Neural cell (in vitro differentiated cells): ENCODE data around the gene LCOR. TPM values are rescaled to one million over a fixed set of nuclear protein-coding genes. Genes with fewer than 3 reads are reported as not detected.

Experiments used
- H2AFZ ChIP-seq: fragments of 200-600, 300-800 bp; sonication (generic), shearing (Covaris generic); 2 replicates; pipeline ENCODE4 v1.6.0; 2014; ENCODE audit warnings: low read depth, mild to moderate bottlenecking, antibody characterized with exemption, low read length, moderate library complexity
- H3F3A ChIP-seq: fragments of 200-600 bp; shearing (Covaris generic); 2 replicates; pipeline ENCODE4 v1.6.1; 2016; ENCODE audit warnings: mild to moderate bottlenecking, moderate library complexity, mixed read lengths, antibody characterized with exemption, low read length; ENCODE audit not compliant: insufficient read depth, poor library complexity, severe bottlenecking
- H3K27ac ChIP-seq: fragments of 200-600, 300-800 bp; sonication (generic), shearing (Covaris generic); 2 replicates; pipeline ENCODE4 v1.5.1; 2014; ENCODE audit warnings: mild to moderate bottlenecking, low read length, moderate library complexity
- H3K27me3 ChIP-seq: fragments of 300-800, 200-600 bp; sonication (generic), shearing (Covaris generic); 2 replicates; pipeline ENCODE4 v1.6.0; 2014; ENCODE audit warnings: mild to moderate bottlenecking, low read depth, low read length, moderate library complexity; ENCODE audit not compliant: insufficient read depth
- H3K36me3 ChIP-seq: fragments of 300-800, 200-600 bp; sonication (generic), shearing (Covaris generic); 2 replicates; pipeline ENCODE4 v1.5.1; 2014; ENCODE audit warnings: mild to moderate bottlenecking, antibody characterized with exemption, low read length, moderate library complexity; ENCODE audit not compliant: insufficient read depth
- H3K4me2 ChIP-seq: fragments of 300-800, 200-600 bp; sonication (generic), shearing (Covaris generic); 2 replicates; pipeline ENCODE4 v1.6.0; 2014; ENCODE audit warnings: mild to moderate bottlenecking, low read length
- H3K4me3 ChIP-seq: fragments of 300-800, 200-600 bp; sonication (generic), shearing (Covaris generic); 2 replicates; pipeline ENCODE4 v1.5.1; 2014; ENCODE audit warnings: mild to moderate bottlenecking, low read length, moderate library complexity
- H3K79me2 ChIP-seq: fragments of 200-600 bp; shearing (Covaris generic); replicated peaks from 2 replicates; pipeline ENCODE4 v1.6.0; 2014; ENCODE audit warnings: mild to moderate bottlenecking, low read length, moderate library complexity; ENCODE audit not compliant: insufficient read depth
- H3K9ac ChIP-seq: fragments of 300-800, 200-600 bp; sonication (generic), shearing (Covaris generic); 2 replicates; pipeline ENCODE4 v1.6.1; 2016; ENCODE audit warnings: mild to moderate bottlenecking, low read length, mixed read lengths
- H3K9me2 ChIP-seq: fragments of 200-600 bp; shearing (Covaris generic); 2 replicates; pipeline ENCODE4 v1.6.1; 2016; ENCODE audit warnings: mild to moderate bottlenecking, low read length, mixed read lengths; ENCODE audit not compliant: insufficient read depth
- H3K9me3 ChIP-seq: fragments of 200-600, 300-800 bp; sonication (generic), shearing (Covaris generic); 2 replicates; pipeline ENCODE4 v1.6.1; 2016; ENCODE audit warnings: mild to moderate bottlenecking, mixed run types, low read length, moderate library complexity, mixed read lengths
- H4K20me1 ChIP-seq: fragments of 200-600 bp; shearing (Covaris generic); 2 replicates; pipeline ENCODE4 v1.6.1; 2016; ENCODE audit warnings: mild to moderate bottlenecking, mixed run types; ENCODE audit not compliant: insufficient read depth
- EP300 ChIP-seq: fragments of 450-650 bp; conservative IDR thresholded peaks from 2 replicates; pipeline ENCODE4 v1.6.1; 2014; ENCODE audit warnings: antibody characterized with exemption, mild to moderate bottlenecking, moderate library complexity; ENCODE audit not compliant: poor library complexity, severe bottlenecking
- EZH2 ChIP-seq: fragments of 200-600, 300-800 bp; shearing (Covaris generic), sonication (generic); IDR thresholded peaks from 2 replicates; pipeline ENCODE4 v1.6.1; 2014; ENCODE audit warnings: antibody characterized with exemption, low read length, borderline replicate concordance, mild to moderate bottlenecking; ENCODE audit not compliant: insufficient read depth, poor library complexity, severe bottlenecking
- MXI1 ChIP-seq: fragments of 450-650 bp; conservative IDR thresholded peaks from 2 replicates; pipeline ENCODE4 v1.6.1; 2014; ENCODE audit warnings: antibody characterized with exemption, mild to moderate bottlenecking; ENCODE audit not compliant: poor library complexity, severe bottlenecking
- POLR2AphosphoS5 ChIP-seq: IDR thresholded peaks from 2 replicates; pipeline ENCODE4 v1.6.1; 2012
- RAD21 ChIP-seq: fragments of 450-650 bp; conservative IDR thresholded peaks from 2 replicates; pipeline ENCODE4 v1.6.1; 2014; ENCODE audit warnings: antibody characterized with exemption, mild to moderate bottlenecking, moderate library complexity
- SMC3 ChIP-seq: fragments of 450-650 bp; conservative IDR thresholded peaks from 2 replicates; pipeline ENCODE4 v1.6.1; 2014; ENCODE audit warnings: antibody characterized with exemption, mild to moderate bottlenecking, moderate library complexity; ENCODE audit not compliant: poor library complexity
- TAF1 ChIP-seq: IDR thresholded peaks from 2 replicates; pipeline ENCODE4 v1.6.1; 2012; ENCODE audit warnings: low read depth
- polyA plus RNA-seq: library from polyadenylated mRNA; depleted of rRNA; stranded (reverse); fragments of >200 nt; gene quantifications from 2 replicates; pipeline ENCODE4 v1.2.3, GENCODE V29; 2014
- TF ChIP-seq, protein P1 (sequence below): fragments of 450-650 bp; IDR thresholded peaks from 2 replicates; pipeline ENCODE4 v1.5.1; 2014; ENCODE audit warnings: antibody characterized with exemption, mild to moderate bottlenecking, moderate library complexity; ENCODE audit not compliant: poor library complexity, severe bottlenecking
- TF ChIP-seq, protein P2 (sequence below): IDR thresholded peaks from 2 replicates; pipeline ENCODE4 v1.6.1; 2012; ENCODE audit warnings: borderline replicate concordance

LCOR gene
- polyA plus RNA-seq, 1 donor from 2014 or later: 61.1 TPM

DNA sequence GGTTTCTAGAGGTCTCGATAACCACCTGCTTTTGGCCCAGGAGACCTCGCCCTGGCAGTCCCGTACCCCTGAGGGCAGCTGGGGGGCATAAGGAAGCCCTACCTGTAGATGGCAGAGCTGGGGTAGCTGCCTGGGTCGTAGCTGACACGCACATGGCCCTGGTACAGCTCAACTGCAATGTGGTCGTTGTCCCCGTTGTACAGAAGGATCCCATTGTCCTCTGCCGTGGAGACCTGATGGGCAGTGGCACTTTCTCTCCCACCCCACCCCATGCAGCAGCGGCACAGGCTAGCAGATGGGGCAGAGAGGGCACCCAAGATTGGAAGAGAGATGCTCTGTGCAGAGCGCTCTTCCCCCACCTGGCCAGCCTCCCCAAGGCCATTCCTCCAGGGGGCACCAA is 172.5 kb downstream of the LCOR start:
- Histone ChIP-seq H3F3A (no peaks in the 10 kb centered on the region), H3K9me3 (no peaks in the 10 kb centered on the region), H3K27me3 (no peaks in the 10 kb centered on the region), H3K4me3 (no peak overlapping the region), H3K36me3 (no peaks in the 10 kb centered on the region), H2AFZ (no peak overlapping the region), H3K4me2 (no peak overlapping the region), H3K79me2 (no peaks in the 10 kb centered on the region), H3K9ac (no peak overlapping the region), H3K9me2 (no peaks in the 10 kb centered on the region), H4K20me1 (no peaks in the 10 kb centered on the region), H3K27ac (no peak overlapping the region)
- TF ChIP-seq EP300: no peak
- no peak for TF ChIP-seq POLR2AphosphoS5
- TF ChIP-seq TAF1: no peak
- TF ChIP-seq SMC3: no peak
- TF ChIP-seq, protein P1, sequence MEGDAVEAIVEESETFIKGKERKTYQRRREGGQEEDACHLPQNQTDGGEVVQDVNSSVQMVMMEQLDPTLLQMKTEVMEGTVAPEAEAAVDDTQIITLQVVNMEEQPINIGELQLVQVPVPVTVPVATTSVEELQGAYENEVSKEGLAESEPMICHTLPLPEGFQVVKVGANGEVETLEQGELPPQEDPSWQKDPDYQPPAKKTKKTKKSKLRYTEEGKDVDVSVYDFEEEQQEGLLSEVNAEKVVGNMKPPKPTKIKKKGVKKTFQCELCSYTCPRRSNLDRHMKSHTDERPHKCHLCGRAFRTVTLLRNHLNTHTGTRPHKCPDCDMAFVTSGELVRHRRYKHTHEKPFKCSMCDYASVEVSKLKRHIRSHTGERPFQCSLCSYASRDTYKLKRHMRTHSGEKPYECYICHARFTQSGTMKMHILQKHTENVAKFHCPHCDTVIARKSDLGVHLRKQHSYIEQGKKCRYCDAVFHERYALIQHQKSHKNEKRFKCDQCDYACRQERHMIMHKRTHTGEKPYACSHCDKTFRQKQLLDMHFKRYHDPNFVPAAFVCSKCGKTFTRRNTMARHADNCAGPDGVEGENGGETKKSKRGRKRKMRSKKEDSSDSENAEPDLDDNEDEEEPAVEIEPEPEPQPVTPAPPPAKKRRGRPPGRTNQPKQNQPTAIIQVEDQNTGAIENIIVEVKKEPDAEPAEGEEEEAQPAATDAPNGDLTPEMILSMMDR: no peak

DNA sequence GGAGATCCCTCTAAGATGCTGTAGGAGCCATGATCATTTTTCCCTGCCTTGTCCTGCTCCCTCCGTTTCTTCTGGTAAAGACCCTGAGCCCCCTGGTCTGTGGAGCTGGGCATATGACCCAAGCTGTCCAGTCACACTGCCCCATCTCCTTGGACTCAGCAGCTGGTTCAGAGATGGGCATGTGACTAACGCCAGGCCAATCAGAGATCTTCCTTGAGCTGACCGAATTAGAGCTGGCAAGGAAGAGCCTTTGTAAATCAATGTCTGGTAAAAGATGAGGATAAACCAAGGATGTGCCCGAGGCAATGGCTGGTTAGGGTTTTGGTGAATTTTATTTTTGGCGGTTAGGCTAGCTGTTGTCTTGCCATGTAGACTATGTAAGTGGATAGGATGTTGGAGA is 173.3 kb downstream of the LCOR start:
- Histone ChIP-seq H3K79me2 (no peaks in the 10 kb centered on the region), H3K4me3 (no peak overlapping the region), H4K20me1 (no peaks in the 10 kb centered on the region), H3K9ac (no peak overlapping the region), H3K27me3 (no peaks in the 10 kb centered on the region), H3K9me3 (no peaks in the 10 kb centered on the region), H2AFZ (no peak overlapping the region), H3K36me3 (no peaks in the 10 kb centered on the region), H3K9me2 (no peaks in the 10 kb centered on the region), H3K27ac (no peak overlapping the region), H3K4me2 (no peak overlapping the region), H3F3A (no peaks in the 10 kb centered on the region)
- no peak for TF ChIP-seq RAD21
- no peak for TF ChIP-seq EP300
- TF ChIP-seq POLR2AphosphoS5: no peak
- TF ChIP-seq, protein P1: no peak

DNA sequence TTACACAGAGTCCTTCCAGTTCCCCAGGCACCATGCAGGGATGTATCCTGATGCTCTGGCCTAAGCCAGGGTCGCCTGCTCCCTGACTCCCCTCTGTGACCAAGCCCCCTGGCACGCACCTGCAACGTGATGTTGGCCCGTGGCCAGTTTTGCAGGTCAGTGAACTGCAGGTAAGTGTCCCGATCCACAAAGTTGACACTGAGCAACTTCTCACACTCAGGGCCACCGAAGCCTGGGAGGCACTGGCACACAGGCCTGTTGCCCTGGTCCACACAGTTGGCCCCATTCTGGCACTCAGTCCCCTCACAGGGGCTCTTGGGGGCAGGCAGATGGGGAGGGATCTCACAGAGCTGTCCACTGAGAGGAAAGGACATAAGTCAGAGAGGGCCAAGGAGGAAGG is 174.3 kb downstream of the LCOR start:
- Histone ChIP-seq H3K9me3 (no peaks in the 10 kb centered on the region), H3F3A (no peaks in the 10 kb centered on the region), H3K9me2 (no peaks in the 10 kb centered on the region), H3K27ac (no peak overlapping the region), H2AFZ (no peak overlapping the region), H3K9ac (no peak overlapping the region), H3K36me3 (no peaks in the 10 kb centered on the region), H4K20me1 (no peaks in the 10 kb centered on the region), H3K27me3 (no peaks in the 10 kb centered on the region), H3K4me2 (no peak overlapping the region), H3K4me3 (no peak overlapping the region), H3K79me2 (no peaks in the 10 kb centered on the region)
- TF ChIP-seq, protein P1: no peak
- TF ChIP-seq EP300 (no peak), MXI1 (no peak), EZH2 (no peak), RAD21 (no peak), POLR2AphosphoS5 (no peak), TAF1 (no peak), SMC3 (no peak)
- TF ChIP-seq, protein P2, sequence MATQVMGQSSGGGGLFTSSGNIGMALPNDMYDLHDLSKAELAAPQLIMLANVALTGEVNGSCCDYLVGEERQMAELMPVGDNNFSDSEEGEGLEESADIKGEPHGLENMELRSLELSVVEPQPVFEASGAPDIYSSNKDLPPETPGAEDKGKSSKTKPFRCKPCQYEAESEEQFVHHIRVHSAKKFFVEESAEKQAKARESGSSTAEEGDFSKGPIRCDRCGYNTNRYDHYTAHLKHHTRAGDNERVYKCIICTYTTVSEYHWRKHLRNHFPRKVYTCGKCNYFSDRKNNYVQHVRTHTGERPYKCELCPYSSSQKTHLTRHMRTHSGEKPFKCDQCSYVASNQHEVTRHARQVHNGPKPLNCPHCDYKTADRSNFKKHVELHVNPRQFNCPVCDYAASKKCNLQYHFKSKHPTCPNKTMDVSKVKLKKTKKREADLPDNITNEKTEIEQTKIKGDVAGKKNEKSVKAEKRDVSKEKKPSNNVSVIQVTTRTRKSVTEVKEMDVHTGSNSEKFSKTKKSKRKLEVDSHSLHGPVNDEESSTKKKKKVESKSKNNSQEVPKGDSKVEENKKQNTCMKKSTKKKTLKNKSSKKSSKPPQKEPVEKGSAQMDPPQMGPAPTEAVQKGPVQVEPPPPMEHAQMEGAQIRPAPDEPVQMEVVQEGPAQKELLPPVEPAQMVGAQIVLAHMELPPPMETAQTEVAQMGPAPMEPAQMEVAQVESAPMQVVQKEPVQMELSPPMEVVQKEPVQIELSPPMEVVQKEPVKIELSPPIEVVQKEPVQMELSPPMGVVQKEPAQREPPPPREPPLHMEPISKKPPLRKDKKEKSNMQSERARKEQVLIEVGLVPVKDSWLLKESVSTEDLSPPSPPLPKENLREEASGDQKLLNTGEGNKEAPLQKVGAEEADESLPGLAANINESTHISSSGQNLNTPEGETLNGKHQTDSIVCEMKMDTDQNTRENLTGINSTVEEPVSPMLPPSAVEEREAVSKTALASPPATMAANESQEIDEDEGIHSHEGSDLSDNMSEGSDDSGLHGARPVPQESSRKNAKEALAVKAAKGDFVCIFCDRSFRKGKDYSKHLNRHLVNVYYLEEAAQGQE: no peak
